ENCODE results near the gene TRPM3.

GRCh38 chr9:70540016-70540415 is 581.4 kb downstream of the TRPM3 start:
- TF ChIP-seq NR2C2 (CRISPR knock-in tag; IDR thresholded peaks at IDR 0.05) = no peak
- TF ChIP-seq ATF1 (CRISPR knock-in tag; IDR thresholded peaks at IDR 0.05) = no peak

Data from WTC11 (cell line).